HepG2 (cell line): ENCODE measurements around the gene TTLL11. TPM values are rescaled to one million over a fixed set of nuclear protein-coding genes. Genes with fewer than 3 reads are reported as not detected.

Experiments
- ATAC-seq: fragments of 200-7000 bp; cut with Tn5 transposase; 3 replicates; pipeline ENCODE4 v1.9.1; 2020; ENCODE audit warnings: mild to moderate bottlenecking, moderate library complexity
- BruUV-seq: library from RNA; stranded (reverse); fragments of 400-500 nt; replicated peaks from 2 replicates; lab custom pipeline; 2021; lab: Mats Ljungman, UMichigan
- CTCF ChIA-PET: fragments of 300-600 bp; formaldehyde crosslinking; extraction: SDS; loops from one replicate; lab custom pipeline; 2021; ENCODE audit warnings: low total read pairs, inconsistent platforms, low intra/inter-chr PET ratio; lab: Yijun Ruan, JAX
- POLR2A ChIA-PET: fragments of 350-600 bp; sonication (Branson Sonifier 250); formaldehyde crosslinking; loops from one replicate; lab custom pipeline; 2020; ENCODE audit warnings: antibody characterized with exemption, inconsistent platforms; lab: Yijun Ruan, JAX
- DNase-seq: peaks from one replicate; pipeline ENCODE4 v3.0.0-alpha.2; 2015; ENCODE audit warnings: low spot score
- FAIRE-seq: peaks from 3 replicates; lab custom pipeline; 2011; peaks lifted over from hg19 to GRCh38; lab: Jason Lieb, UNC
- H2AFZ ChIP-seq: one replicate; pipeline ENCODE4 v1.6.1; 2011; ENCODE audit warnings: low read length, inconsistent platforms
- H3K27ac ChIP-seq: fragments of 300-600 bp; 3 replicates; pipeline ENCODE4 v1.8.0; 2011; ENCODE audit warnings: mixed run types, mild to moderate bottlenecking, mixed read lengths, low read length, inconsistent platforms; ENCODE audit not compliant: insufficient read depth; ENCODE audit errors: extremely low read length
- H3K27me3 ChIP-seq, 2 experiments: fragments of 200-600 bp in 1 of 2; 2 replicates in 1 of 2; 3 replicates in 1 of 2; pipeline versions ENCODE4 v1.6.0 to v1.8.0; 2011; ENCODE audit warnings: low read length in 2 of 2, mild to moderate bottlenecking in 2 of 2, moderate library complexity in 2 of 2, inconsistent platforms in 1 of 2; ENCODE audit not compliant: insufficient read depth in 2 of 2, control insufficient read depth in 1 of 2
- H3K36me3 ChIP-seq, 2 experiments: fragments of 200-600 bp in 1 of 2; replicated peaks in 1 of 2; 2 replicates in 1 of 2; 3 replicates in 1 of 2; pipeline versions ENCODE4 v1.5.1 to v1.8.0; 2011; ENCODE audit warnings: low read length in 2 of 2, inconsistent platforms in 1 of 2; ENCODE audit not compliant: insufficient read depth in 2 of 2, control insufficient read depth in 1 of 2
- H3K4me1 ChIP-seq: 2 replicates; pipeline ENCODE4 v1.5.1; 2012; ENCODE audit warnings: low read length, inconsistent platforms; ENCODE audit not compliant: insufficient read depth
- H3K4me2 ChIP-seq: 2 replicates; pipeline ENCODE4 v1.6.0; 2011; ENCODE audit warnings: low read depth, low read length, inconsistent platforms
- H3K4me3 ChIP-seq, 3 experiments: fragments of 200-600 bp in 1 of 3; sonication (generic), shearing (Covaris generic) in 1 of 3; replicated peaks in 1 of 3; 2 replicates each; pipeline ENCODE4 v1.5.1; 2011 to 2016; ENCODE audit warnings: low read length in 3 of 3, inconsistent platforms in 2 of 3, low read depth in 2 of 3, mild to moderate bottlenecking in 2 of 3, control low read depth in 1 of 3, mixed read lengths in 1 of 3; ENCODE audit not compliant: insufficient read depth in 1 of 3
- H3K79me2 ChIP-seq: one replicate; pipeline ENCODE4 v1.6.1; 2011; ENCODE audit warnings: low read length, inconsistent platforms; ENCODE audit not compliant: insufficient read depth
- H3K9ac ChIP-seq: 2 replicates; pipeline ENCODE4 v1.6.0; 2011; ENCODE audit warnings: mild to moderate bottlenecking, low read depth, low read length, inconsistent platforms; ENCODE audit not compliant: insufficient read depth
- H3K9me3 ChIP-seq: 2 replicates; pipeline ENCODE4 v1.5.1; 2012; ENCODE audit warnings: mild to moderate bottlenecking, low read length
- H4K20me1 ChIP-seq: 2 replicates; pipeline ENCODE4 v1.6.0; 2011; ENCODE audit warnings: inconsistent platforms, mild to moderate bottlenecking, low read length, moderate library complexity; ENCODE audit not compliant: insufficient read depth
- CSRNP2 ChIP-seq: sonication (generic); formaldehyde crosslinking; conservative IDR thresholded peaks from 2 replicates; pipeline ENCODE4 v1.8.0; 2022; ENCODE audit warnings: low read depth, missing genetic modification reagents
- FIP1L1 ChIP-seq: fragments of 200-400 bp; formaldehyde crosslinking; IDR thresholded peaks from 2 replicates; pipeline ENCODE4 v1.6.1; 2018; ENCODE audit warnings: low read depth, mild to moderate bottlenecking, low read length, moderate library complexity, borderline replicate concordance; ENCODE audit not compliant: insufficient read depth
- JUNB ChIP-seq: sonication (generic); formaldehyde crosslinking; IDR thresholded peaks from 2 replicates; pipeline ENCODE4 v1.8.0; 2022; ENCODE audit warnings: missing genetic modification reagents, mild to moderate bottlenecking, borderline replicate concordance
- ZNF331 ChIP-seq: sonication (generic); formaldehyde crosslinking; IDR thresholded peaks from 2 replicates; pipeline ENCODE4 v1.4.0; 2020; ENCODE audit warnings: missing genetic modification reagents
- ZUFSP ChIP-seq: sonication (generic); formaldehyde crosslinking; IDR thresholded peaks from 2 replicates; pipeline ENCODE4 v1.9.0; 2021; ENCODE audit warnings: missing genetic modification reagents, mild to moderate bottlenecking, borderline replicate concordance
- WGBS: methylation state at CpG from one replicate; pipeline ENCODE4 v1.1.6; 2017; ENCODE audit warnings: low lambda C conversion rate; 5-methylcytosine and 5-hydroxymethylcytosine counted together
- in situ Hi-C: cut with HindIII; loops from 2 replicates; pipeline ENCODE4 v1.10.0; 2017; ENCODE audit warnings: low pct_unique_long_range_greater_than_20kb; ENCODE audit not compliant: extremely low pct_ligation_motif_present
- intact Hi-C: fragments of 100-400 bp; cut with micrococcal nuclease; formaldehyde crosslinking; loops from one replicate; pipeline ENCODE4 v1.10.0; 2022; ENCODE audit not compliant: unreplicated experiment
- polyA plus RNA-seq, 8 experiments: library from polyadenylated mRNA; depleted of rRNA in 3 of 8; stranded (reverse) in 7 of 8; unstranded in 1 of 8; fragments of >200 nt; fragmentation: Illumina TruSeq in 4 of 8; extraction: Trizol in 4 of 8; gene quantifications; 2 replicates each; pipeline versions ENCODE4 v1.2.1 to v1.2.3, GENCODE V29; 2011 to 2016; ENCODE audit warnings: low read depth in 4 of 8, missing spikeins in 1 of 8, mixed read lengths in 1 of 8; ENCODE audit not compliant: insufficient read depth in 1 of 8
- total RNA-seq, 5 experiments: library from RNA; depleted of rRNA; stranded (reverse); fragments of >200 nt; fragmentation: Illumina TruSeq; extraction: Trizol; gene quantifications; 2 replicates each; pipeline ENCODE4 v1.2.3, GENCODE V29; 2016; ENCODE audit warnings: low read depth in 1 of 5

The TTLL11 gene
- total and polyA plus RNA-seq, 2 of the 13 experiments (the other 11 are each of a cell fraction or from before 2014, with no cell fraction given), result 4.5 to 5.2 TPM

GRCh38 chr9:121939643-121940042 lies 153.5 kb downstream of the TTLL11 start:
- intact Hi-C loops (no loop called here), in situ Hi-C loops (no loop called here)
- no peak overlapping the region for H3K9ac ChIP-seq
- peaks cover 20% of the 10 kb centered on the region for H3K4me1 ChIP-seq
- H3K27me3 ChIP-seq, result no peaks in the 10 kb centered on the region
- no peak for DNase-seq
- H3K36me3 ChIP-seq, result no peaks in the 10 kb centered on the region
- BruUV-seq, result no TSS peak
- CTCF ChIA-PET, result no interaction called here
- no peaks in the 10 kb centered on the region for H3K79me2 ChIP-seq
- FAIRE-seq, result no peak
- no peak for ATAC-seq
- TF ChIP-seq FIP1L1 (no peak), JUNB (no peak), ZUFSP (CRISPR knock-in tag) (no peak), ZNF331 (CRISPR knock-in tag) (no peak), CSRNP2 (CRISPR knock-in tag) (no peak)
- no peak overlapping the region for H3K4me3 ChIP-seq
- H3K27ac ChIP-seq, result no peak overlapping the region
- H3K4me2 ChIP-seq, result no peak overlapping the region
- 51% methylated on average over 10 of the region's 10 CpGs for WGBS
- POLR2A ChIA-PET, result no interaction called here
- no peak overlapping the region for H2AFZ ChIP-seq
- no peaks in the 10 kb centered on the region for H3K9me3 ChIP-seq
- no peaks in the 10 kb centered on the region for H4K20me1 ChIP-seq
